GM15510 (cell line): ENCODE measurements around the gene MACROD2.

Experiments used
- POLR2A ChIP-seq: IDR thresholded peaks from 3 replicates; pipeline ENCODE4 v1.6.1; 2011; ENCODE audit warnings: borderline replicate concordance; ENCODE audit not compliant: insufficient read length; ENCODE audit errors: extremely low read depth

The MACROD2 gene

DNA sequence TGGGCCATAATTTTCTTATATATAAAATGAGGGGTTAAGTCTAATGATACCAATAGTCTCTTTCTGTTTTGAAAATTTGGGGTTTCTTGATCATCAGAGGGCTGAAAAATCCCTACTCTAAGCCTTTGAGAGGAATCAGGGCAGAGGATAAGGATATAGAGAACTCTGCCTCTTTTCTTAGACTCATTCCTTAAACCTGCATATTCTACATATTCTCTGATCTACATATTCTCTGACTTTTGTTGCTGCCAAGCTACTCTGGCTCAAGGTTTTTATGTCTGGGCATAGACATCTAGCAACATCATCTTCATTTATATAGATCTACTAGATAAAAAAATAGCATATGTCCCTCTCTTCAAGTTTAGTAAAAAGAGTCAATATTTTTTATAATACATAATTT is 270.9 kb downstream of the MACROD2 start:
- no peak for TF ChIP-seq POLR2A

DNA sequence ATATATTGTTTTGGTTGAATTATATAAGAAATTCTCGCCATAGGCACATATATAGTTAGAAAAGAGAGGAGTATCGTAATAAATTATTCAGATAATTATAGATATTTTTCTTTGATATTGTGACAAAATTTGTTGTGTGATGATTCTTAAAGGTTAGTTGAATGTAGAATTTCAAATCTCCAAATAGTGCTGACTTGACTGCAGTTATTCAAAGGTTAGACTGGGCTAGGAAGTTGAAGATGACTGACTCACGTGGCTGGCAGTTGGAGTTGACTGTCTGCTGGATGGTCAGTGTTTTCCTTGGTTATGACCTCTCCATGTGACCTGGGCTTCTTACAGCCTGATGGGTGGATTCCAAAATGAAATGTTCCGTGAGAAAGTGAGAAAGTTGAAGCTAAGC is 286.8 kb downstream of the MACROD2 start:
- TF ChIP-seq POLR2A, result no peak

DNA sequence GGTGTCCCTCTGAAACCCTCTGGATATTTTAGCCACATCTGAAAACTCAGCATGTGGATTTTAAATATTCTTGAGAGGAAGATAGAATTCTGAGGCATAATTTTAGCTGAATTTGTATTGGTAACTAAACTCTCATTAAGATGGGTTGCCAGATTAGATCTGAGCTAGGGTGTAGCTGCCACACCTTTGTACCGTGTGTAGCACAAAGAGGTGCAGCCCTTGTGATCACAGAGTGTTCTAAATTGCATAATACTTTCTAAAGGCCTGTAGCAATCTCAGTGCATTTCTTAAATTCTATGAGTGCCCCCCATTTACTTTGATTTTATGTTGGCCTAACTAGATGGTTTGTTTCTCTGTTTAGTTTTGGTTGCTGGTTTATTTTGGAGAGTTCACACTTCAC is 289.1 kb downstream of the MACROD2 start:
- TF ChIP-seq POLR2A, result no peak

DNA sequence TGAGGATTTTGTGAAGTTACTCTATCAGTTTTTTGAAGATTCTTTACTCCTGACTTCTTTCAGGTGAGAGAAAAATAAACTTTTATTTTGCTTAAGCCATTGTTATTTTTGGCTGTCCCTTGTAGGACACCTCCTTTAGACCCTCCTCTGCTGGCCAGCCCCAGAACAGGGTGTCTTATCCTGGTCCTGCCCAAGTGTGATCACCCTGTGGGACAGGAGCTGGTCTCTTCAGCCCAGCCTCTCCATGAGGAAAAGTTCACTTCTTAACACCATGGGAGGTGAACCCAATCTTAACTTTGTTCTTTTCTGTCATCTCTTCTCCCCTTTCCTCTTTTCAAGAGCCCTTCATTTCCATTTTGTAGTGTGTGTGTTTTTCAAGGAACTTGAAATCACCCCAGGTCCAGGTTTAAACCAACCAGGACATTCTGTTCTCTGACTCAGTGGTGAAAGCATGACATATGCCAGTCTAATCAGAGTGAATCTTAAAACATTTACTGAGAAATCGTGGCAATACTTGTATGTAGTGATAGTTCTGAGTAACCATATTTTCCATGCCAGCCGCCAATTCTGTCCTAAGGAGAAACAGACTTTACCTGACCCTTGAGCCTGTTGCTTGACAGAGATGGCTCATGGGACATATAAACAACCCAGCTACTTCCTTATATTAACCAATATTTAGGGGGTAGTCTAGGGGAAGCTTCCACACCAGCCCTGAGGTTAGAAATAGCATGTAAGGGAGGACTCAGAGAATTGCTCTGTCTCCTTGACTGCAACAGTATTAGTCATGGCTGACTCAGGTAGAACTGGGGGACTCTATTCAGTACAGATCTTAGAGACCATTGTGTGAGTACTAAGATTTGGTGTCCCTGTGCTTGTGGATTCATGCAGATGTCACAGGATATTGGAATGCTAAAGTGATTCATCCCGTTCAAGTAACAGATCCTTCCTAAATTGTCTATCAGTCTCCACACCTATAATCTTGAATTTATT is 293.3 kb downstream of the MACROD2 start:
- TF ChIP-seq POLR2A, result no peak

DNA sequence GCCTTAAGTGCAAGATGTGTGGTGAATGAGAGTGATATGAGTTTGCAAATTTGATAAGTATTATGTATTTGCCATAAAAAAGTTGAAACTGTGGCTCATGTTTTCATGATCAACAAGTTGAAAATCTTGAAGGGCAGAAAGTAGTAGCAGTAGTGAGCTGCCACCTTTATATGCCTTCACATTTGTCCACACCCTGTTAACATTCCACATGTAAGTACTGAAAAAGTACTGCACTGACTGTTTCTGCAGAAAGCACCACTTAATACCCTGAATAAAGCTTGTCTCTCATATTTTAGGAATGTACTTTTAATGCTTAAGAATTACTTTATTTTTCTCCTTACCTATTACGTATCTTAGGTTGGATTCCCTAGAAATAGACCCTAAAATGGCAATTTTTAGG is 296.2 kb downstream of the MACROD2 start:
- no peak for TF ChIP-seq POLR2A

- TF ChIP-seq POLR2A, result no peak
Observed at GRCh38 chr20:14295238-14295637, 299.9 kb downstream of the MACROD2 start.

DNA sequence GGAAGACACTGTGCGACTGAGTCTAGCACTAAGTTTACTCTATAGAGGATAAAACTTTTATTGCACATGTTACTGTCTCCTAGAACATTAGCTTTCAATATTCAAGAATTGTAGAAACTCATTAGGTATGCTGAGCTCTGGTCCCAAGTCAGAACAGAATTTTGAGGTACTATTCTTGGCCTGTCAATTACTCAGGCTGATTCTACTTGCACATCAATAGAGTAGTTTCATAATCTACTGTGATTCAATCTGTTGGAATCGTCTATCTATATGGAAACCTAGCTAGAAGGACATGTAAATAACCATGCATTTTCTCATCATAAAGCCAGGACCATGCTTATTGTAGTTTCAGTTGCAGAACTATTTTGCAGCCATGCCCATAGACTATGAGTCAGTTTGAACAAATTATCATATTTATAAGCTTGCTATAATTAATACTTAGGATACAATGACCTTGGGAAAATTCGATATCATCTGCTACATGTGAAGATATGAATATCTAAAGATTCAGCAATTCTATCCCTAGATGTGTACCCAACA is 300.5 kb downstream of the MACROD2 start:
- TF ChIP-seq POLR2A, result no peak

DNA sequence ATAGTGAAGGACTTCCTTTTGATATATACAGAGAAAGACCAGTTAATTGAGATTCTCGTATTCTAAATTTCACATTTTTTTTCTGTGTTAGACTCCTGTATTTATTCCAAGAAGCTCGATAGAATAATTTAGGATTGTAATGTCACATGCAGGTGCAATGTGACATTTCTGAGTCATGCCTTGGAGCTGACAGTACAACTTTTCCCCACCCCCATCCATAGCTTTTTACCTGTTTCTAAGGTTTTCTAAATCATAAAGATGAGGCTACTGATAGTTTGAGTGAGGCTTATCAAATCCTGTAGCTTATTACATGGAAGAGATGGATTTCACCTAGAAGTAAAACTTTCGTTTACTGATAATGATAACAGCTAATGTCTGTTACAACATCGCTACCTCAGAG is 304.5 kb downstream of the MACROD2 start:
- TF ChIP-seq POLR2A, result no peak

GRCh38 chr20:14303106-14303505 is 307.8 kb downstream of the MACROD2 start:
- no peak for TF ChIP-seq POLR2A

DNA sequence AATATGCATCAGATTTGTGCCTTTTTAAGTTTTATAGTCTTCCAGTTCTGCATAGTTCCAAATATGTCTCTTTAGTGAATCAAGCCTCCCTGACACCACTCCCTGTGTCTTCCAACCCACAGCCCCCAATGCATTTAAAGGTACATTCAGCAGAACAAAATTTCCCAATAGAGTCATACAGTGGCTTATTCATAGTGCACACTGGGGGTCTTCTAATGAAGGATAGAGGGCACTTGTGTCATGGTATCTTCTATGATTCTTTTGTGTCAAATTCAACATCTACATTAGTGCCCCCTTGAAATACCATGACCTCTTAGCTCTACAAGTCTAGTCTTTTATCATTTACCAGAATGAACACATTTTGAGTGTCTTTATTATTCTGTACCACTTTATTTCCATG is 308.3 kb downstream of the MACROD2 start:
- TF ChIP-seq POLR2A, result no peak

GRCh38 chr20:14304472-14304871 is 309.2 kb downstream of the MACROD2 start:
- TF ChIP-seq POLR2A, result no peak

DNA sequence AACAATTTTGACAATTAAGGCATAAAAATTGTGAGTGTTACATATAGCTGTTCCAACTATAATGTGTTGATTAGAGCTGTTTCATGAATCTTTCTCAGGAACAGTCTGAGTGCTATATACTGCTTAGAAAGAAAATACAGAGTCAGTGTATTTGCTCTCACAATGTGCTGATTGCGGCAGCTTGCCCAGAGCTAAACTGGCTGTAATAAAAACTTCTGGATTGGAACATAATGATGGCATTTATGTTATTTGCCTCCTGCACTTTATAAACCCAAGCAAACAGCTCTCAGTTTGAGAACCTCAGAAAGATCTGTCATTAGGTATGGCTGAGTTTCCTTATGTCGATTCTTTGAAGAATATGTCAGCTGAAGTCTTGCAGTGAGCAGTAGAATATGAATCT is 312.6 kb downstream of the MACROD2 start:
- no peak for TF ChIP-seq POLR2A

DNA sequence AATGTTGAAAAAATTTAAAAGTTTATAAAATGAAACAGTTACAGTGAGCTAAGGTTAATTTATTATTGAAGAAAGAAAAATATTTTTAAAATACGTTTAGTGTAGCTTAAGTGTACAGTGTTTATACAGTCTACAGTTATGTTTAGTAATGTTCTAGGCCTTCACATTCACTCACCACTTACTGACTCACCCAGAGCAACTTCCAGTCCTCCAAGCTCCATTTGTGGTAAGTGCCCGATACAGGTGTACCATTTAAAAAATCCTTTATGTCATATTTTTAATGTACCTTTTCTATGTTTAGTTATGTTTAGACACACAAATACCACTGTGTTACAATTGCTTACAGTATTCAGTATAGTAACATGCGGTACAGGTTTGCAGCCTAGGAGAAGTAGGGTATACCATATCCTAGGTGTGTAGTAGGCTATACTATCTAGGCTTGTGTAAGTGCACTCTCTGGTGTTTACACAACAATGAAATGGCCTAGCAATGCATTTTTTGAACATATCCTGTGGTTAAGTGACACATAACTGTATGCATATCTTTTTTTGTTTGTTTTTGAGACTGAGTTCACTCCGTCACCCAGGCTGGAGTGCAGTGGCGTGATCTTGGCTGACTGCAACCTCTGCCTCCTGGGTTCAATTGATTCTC is 315.8 kb downstream of the MACROD2 start:
- TF ChIP-seq POLR2A, result no peak

DNA sequence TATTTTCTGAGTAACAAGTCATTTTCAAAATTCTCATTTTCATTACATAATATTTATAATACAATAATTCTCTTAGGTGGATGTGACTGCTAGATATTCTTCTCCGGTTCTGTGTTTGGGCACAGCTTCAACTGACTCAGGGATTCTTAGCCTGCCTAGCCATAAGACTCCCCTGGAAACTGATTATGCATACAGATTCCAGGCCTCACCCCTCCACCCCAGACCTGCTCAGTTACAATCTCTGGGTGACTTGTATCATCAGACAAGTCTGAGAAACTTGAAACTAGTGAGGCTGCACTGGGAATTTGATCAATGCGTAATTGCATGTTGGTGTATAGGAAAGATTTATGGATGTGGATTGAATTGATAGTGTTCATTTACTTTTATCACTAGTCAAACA is 316.7 kb downstream of the MACROD2 start:
- no peak for TF ChIP-seq POLR2A

GRCh38 chr20:14313341-14314020 is 318.2 kb downstream of the MACROD2 start:
- TF ChIP-seq POLR2A, result no peak
